K562 (cell line): ENCODE results near the gene SERTAD3. TPM values are rescaled to one million over a fixed set of nuclear protein-coding genes. Genes with fewer than 3 reads are reported as not detected.
A peak's percentile ranks its signal among the peaks of the same experiment; 100 is the strongest.

ENCODE experiments used
- ARID2 ChIP-seq: fragments of 450-650 bp; IDR thresholded peaks from 2 replicates; pipeline ENCODE4 v1.6.1; 2017; ENCODE audit warnings: antibody characterized with exemption, mild to moderate bottlenecking
- CBFA2T3 ChIP-seq: fragments of 450-650 bp; IDR thresholded peaks from 2 replicates; pipeline ENCODE4 v1.6.1; 2017
- EP400 ChIP-seq: fragments of 450-650 bp; IDR thresholded peaks from 2 replicates; pipeline ENCODE4 v1.6.1; 2017; ENCODE audit warnings: antibody characterized with exemption, mild to moderate bottlenecking, moderate library complexity
- FOXK2 ChIP-seq, 2 experiments: fragments of 450-650 bp; IDR thresholded peaks in 1 of 2; conservative IDR thresholded peaks in 1 of 2; 2 replicates each; pipeline ENCODE4 v1.6.1; 2016; ENCODE audit warnings: low read depth in 2 of 2, mild to moderate bottlenecking in 1 of 2
- HMGN3 ChIP-seq: IDR thresholded peaks from 2 replicates; pipeline ENCODE4 v1.6.1; 2011; ENCODE audit warnings: borderline replicate concordance, low read depth, mild to moderate bottlenecking, mixed read lengths, low read length; ENCODE audit not compliant: insufficient read length; ENCODE audit errors: extremely low read depth
- KLF10 ChIP-seq: fragments of 250-450 bp; sonication (Bioruptor Pico); IDR thresholded peaks from 2 replicates; pipeline ENCODE4 v1.6.1; 2021; ENCODE audit warnings: matching md5 sums
- LARP7 ChIP-seq: fragments of 450-650 bp; IDR thresholded peaks from 2 replicates; pipeline ENCODE4 v1.6.1; 2016
- MEF2D ChIP-seq: conservative IDR thresholded peaks from 2 replicates; pipeline ENCODE4 v1.6.1; 2016; ENCODE audit warnings: low read depth, missing genetic modification characterization, missing compliant biosample characterization
- RAD21 ChIP-seq, 2 experiments: fragments of 250-450 bp in 1 of 2; fragments of 450-650 bp in 1 of 2; sonication (Bioruptor Pico) in 1 of 2; formaldehyde crosslinking in 1 of 2; IDR thresholded peaks in 1 of 2; conservative IDR thresholded peaks in 1 of 2; 2 replicates each; pipeline versions ENCODE4 v1.4.0 to v1.8.0; 2020 to 2022; ENCODE audit warnings: mild to moderate bottlenecking in 2 of 2, moderate library complexity in 1 of 2
- TAF1 ChIP-seq: IDR thresholded peaks from 2 replicates; pipeline ENCODE4 v1.6.1; 2011; ENCODE audit warnings: mild to moderate bottlenecking, low read length, moderate library complexity; ENCODE audit not compliant: insufficient read depth, control insufficient read depth, severe bottlenecking; ENCODE audit errors: extremely low read depth
- ZBTB7A ChIP-seq: IDR thresholded peaks from 2 replicates; pipeline ENCODE4 v1.6.1; 2011; ENCODE audit warnings: low read depth, mild to moderate bottlenecking, low read length, moderate library complexity, borderline replicate concordance; ENCODE audit not compliant: control insufficient read depth
- ZNF282 ChIP-seq: sonication (generic); formaldehyde crosslinking; IDR thresholded peaks from 2 replicates; pipeline ENCODE4 v1.8.1; 2023; ENCODE audit warnings: missing genetic modification reagents
- polyA plus RNA-seq, 8 experiments: library from polyadenylated mRNA; depleted of rRNA in 4 of 8; stranded (reverse) in 5 of 8; unstranded in 3 of 8; fragments of >200 nt; fragmentation: Nextera tagmentation in 2 of 8; fragmentation: Illumina TruSeq in 1 of 8; extraction: Ambion mirVana in 2 of 8; extraction: Trizol in 1 of 8; gene quantifications; 2 replicates each; pipeline versions ENCODE4 v1.2.1 to v1.2.3, GENCODE V29; 2011 to 2014; ENCODE audit warnings: inconsistent platforms in 1 of 8, missing spikeins in 1 of 8
- total RNA-seq, 7 experiments: library from RNA; depleted of rRNA in 6 of 7; stranded (reverse); fragments of >200 nt in 6 of 7; fragmentation: Illumina TruSeq in 2 of 7; extraction: Trizol in 2 of 7; gene quantifications; 2 replicates each; pipeline versions ENCODE4 v1.2.1 to v1.2.3, GENCODE V29; 2011 to 2021; ENCODE audit warnings: low replicate concordance in 1 of 7
- TF ChIP-seq, protein P1 (sequence below): fragments of 450-650 bp; IDR thresholded peaks from 2 replicates; pipeline ENCODE4 v1.7.0; 2016; ENCODE audit warnings: borderline replicate concordance
- TF ChIP-seq, protein P2 (sequence below), 2 experiments: IDR thresholded peaks; 2 replicates each; pipeline ENCODE4 v1.6.1; 2012; ENCODE audit warnings: improper control_type of control experiment in 2 of 2, low read depth in 2 of 2, low read length in 2 of 2, borderline replicate concordance in 1 of 2
- TF ChIP-seq, protein P3 (sequence below): fragments of 450-650 bp; IDR thresholded peaks from 2 replicates; pipeline ENCODE4 v1.6.1; 2016
- TF ChIP-seq, protein P4 (sequence below): fragments of 250-450 bp; sonication (Bioruptor Pico); IDR thresholded peaks from 2 replicates; pipeline ENCODE4 v1.4.0; 2020

SERTAD3 gene
- total and polyA plus RNA-seq, 9 of the 15 experiments (the other 6 are each of a cell fraction or from before 2014, with no cell fraction given): 5.4 to 28.9 (median 17.5) TPM

DNA sequence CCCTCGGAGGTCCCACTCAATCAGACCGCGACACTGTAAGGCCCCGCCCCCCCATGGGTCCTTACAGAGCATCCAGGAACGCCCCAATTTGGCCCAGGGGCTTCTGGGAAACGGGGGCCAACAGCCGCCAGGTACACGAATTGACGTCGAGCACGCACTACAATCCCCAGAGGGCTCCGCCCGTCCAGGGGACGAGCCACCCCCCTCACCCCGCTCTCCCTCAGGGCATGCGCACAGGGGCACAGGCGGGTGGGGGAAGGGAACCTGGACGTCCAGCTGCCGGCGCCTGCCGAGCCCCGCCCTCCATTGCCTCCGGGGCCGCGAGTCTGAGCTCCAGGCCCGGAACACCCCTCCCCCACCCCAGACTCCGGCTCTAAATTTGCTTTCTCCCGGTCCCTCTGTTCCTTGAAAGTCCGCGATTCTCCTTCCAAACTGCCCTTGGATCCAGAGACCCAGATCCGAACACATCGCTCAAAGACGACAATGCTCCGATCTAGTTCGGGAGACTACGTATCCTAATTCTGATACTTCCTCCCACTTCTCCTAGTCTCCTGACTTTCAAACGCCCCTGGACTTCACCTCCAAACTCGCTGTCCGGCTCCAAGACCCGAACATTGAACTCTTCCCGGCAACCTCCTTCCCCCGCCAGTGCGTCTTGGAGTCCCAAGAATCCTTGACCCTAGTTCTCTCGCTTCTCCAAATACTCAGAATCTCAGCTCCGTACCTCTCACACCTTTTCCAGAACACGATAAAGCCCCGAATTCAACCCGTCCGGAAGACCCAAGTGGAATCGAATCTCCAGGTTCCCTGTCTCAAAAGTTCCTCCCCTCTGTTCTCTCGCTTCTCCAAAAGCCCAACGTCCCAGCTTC lies 770 bp downstream of the SERTAD3 start (continued):
- TF ChIP-seq, protein P1, sequence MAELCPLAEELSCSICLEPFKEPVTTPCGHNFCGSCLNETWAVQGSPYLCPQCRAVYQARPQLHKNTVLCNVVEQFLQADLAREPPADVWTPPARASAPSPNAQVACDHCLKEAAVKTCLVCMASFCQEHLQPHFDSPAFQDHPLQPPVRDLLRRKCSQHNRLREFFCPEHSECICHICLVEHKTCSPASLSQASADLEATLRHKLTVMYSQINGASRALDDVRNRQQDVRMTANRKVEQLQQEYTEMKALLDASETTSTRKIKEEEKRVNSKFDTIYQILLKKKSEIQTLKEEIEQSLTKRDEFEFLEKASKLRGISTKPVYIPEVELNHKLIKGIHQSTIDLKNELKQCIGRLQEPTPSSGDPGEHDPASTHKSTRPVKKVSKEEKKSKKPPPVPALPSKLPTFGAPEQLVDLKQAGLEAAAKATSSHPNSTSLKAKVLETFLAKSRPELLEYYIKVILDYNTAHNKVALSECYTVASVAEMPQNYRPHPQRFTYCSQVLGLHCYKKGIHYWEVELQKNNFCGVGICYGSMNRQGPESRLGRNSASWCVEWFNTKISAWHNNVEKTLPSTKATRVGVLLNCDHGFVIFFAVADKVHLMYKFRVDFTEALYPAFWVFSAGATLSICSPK: peak; percentile 95
- TF ChIP-seq HMGN3 (peak; percentile 98), EP400 (peak; percentile 75), LARP7 (peak; percentile 65; the same call in 1 of the 2 replicates), MEF2D (tag) (no peak), RAD21 (CRISPR knock-in tag; conservative IDR thresholded peaks at IDR 0.05 in 1 of 2, IDR thresholded peaks at IDR 0.05 in 1 of 2) (peak in 1 of 2 experiments; percentile 24; a peak in 1 of 4 replicates), ZNF282 (no peak), CBFA2T3 (peak; percentile 41), TAF1 (peak; percentile 77), FOXK2 (conservative IDR thresholded peaks at IDR 0.05 in 1 of 2, IDR thresholded peaks at IDR 0.05 in 1 of 2; ENCODE audit: low read depth in 2 of 2) (peak; percentile 45 to 62; a peak in 2 of 4 replicates), ARID2 (peak; percentile 51; the same call in 1 of the 2 replicates), KLF10 (CRISPR knock-in tag) (no peak), ZBTB7A (peak; percentile 72)
- TF ChIP-seq, protein P2, sequence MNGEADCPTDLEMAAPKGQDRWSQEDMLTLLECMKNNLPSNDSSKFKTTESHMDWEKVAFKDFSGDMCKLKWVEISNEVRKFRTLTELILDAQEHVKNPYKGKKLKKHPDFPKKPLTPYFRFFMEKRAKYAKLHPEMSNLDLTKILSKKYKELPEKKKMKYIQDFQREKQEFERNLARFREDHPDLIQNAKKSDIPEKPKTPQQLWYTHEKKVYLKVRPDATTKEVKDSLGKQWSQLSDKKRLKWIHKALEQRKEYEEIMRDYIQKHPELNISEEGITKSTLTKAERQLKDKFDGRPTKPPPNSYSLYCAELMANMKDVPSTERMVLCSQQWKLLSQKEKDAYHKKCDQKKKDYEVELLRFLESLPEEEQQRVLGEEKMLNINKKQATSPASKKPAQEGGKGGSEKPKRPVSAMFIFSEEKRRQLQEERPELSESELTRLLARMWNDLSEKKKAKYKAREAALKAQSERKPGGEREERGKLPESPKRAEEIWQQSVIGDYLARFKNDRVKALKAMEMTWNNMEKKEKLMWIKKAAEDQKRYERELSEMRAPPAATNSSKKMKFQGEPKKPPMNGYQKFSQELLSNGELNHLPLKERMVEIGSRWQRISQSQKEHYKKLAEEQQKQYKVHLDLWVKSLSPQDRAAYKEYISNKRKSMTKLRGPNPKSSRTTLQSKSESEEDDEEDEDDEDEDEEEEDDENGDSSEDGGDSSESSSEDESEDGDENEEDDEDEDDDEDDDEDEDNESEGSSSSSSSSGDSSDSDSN (IDR thresholded peaks at IDR 0.05; ENCODE audit: borderline replicate concordance in 1 of 2, low read depth in 2 of 2, low read length in 2 of 2): 0 out of 4 replicates have a peak, but pooled peaks of 1 of the 2 experiments have one; percentile 8
- TF ChIP-seq, protein P3, sequence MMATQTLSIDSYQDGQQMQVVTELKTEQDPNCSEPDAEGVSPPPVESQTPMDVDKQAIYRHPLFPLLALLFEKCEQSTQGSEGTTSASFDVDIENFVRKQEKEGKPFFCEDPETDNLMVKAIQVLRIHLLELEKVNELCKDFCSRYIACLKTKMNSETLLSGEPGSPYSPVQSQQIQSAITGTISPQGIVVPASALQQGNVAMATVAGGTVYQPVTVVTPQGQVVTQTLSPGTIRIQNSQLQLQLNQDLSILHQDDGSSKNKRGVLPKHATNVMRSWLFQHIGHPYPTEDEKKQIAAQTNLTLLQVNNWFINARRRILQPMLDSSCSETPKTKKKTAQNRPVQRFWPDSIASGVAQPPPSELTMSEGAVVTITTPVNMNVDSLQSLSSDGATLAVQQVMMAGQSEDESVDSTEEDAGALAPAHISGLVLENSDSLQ: peak; percentile 80
- TF ChIP-seq, protein P4, sequence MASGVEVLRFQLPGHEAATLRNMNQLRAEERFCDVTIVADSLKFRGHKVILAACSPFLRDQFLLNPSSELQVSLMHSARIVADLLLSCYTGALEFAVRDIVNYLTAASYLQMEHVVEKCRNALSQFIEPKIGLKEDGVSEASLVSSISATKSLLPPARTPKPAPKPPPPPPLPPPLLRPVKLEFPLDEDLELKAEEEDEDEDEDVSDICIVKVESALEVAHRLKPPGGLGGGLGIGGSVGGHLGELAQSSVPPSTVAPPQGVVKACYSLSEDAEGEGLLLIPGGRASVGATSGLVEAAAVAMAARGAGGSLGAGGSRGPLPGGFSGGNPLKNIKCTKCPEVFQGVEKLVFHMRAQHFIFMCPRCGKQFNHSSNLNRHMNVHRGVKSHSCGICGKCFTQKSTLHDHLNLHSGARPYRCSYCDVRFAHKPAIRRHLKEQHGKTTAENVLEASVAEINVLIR (CRISPR knock-in tag): peak; percentile 69
